ENCODE results near the gene AMOTL2. TPM values are rescaled to one million over a fixed set of nuclear protein-coding genes. Genes with fewer than 3 reads are reported as not detected.

The AMOTL2 gene
- total RNA-seq, 4 donors from 2014 or later, result 54.5 to 99.0 (median 59.1) TPM

- 1% methylated on average over 7 to 16 of the region's 37 CpGs for WGBS, 2 donors
- DNase-seq, result peak; percentile 21
- Histone ChIP-seq H3K27ac (peak overlapping the region; percentile 82 to 100 (median 92)), H3K27me3 (no peaks in the 10 kb centered on the region), H3K36me3 (peaks cover 56 to 92% (median 70%) of the 10 kb centered on the region in 3 donors), H3K4me3 (peak overlapping the region in 3 of 4 donors; percentile 24 to 58 (median 37)), H3K4me1 (peaks cover 40 to 100% (median 85%) of the 10 kb centered on the region in 3 donors), H3K9me3 (no peaks in the 10 kb centered on the region)
- intact Hi-C loops (cut with DNase I), result no loop called here
- peak in 1 of 4 donors; percentile 22 for TF ChIP-seq POLR2A (IDR thresholded peaks at IDR 0.05)
- TF ChIP-seq, protein P1, sequence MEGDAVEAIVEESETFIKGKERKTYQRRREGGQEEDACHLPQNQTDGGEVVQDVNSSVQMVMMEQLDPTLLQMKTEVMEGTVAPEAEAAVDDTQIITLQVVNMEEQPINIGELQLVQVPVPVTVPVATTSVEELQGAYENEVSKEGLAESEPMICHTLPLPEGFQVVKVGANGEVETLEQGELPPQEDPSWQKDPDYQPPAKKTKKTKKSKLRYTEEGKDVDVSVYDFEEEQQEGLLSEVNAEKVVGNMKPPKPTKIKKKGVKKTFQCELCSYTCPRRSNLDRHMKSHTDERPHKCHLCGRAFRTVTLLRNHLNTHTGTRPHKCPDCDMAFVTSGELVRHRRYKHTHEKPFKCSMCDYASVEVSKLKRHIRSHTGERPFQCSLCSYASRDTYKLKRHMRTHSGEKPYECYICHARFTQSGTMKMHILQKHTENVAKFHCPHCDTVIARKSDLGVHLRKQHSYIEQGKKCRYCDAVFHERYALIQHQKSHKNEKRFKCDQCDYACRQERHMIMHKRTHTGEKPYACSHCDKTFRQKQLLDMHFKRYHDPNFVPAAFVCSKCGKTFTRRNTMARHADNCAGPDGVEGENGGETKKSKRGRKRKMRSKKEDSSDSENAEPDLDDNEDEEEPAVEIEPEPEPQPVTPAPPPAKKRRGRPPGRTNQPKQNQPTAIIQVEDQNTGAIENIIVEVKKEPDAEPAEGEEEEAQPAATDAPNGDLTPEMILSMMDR (IDR thresholded peaks at IDR 0.05), result no peak
Measured at GRCh38 chr3:134364061-134364935, 9.9 kb downstream of the AMOTL2 start.

- Histone ChIP-seq H3K27me3 (no peaks in the 10 kb centered on the region), H3K27ac (peak overlapping the region; percentile 82 to 100 (median 92)), H3K4me3 (peak overlapping the region in 3 of 4 donors; percentile 24 to 58 (median 37)), H3K36me3 (peaks cover 60 to 92% (median 71%) of the 10 kb centered on the region in 3 donors), H3K9me3 (no peaks in the 10 kb centered on the region), H3K4me1 (peaks cover 42 to 100% (median 86%) of the 10 kb centered on the region in 3 donors)
- no peak for DNase-seq
- intact Hi-C loops (cut with DNase I), result no loop called here
- no peak for TF ChIP-seq POLR2A (IDR thresholded peaks at IDR 0.05)
- TF ChIP-seq, protein P1 (IDR thresholded peaks at IDR 0.05), result no peak
- 72 to 100% methylated on average over 1 to 2 of the region's 3 CpGs for WGBS, 2 donors
Measured at GRCh38 chr3:134363381-134363755, 10.9 kb downstream of the AMOTL2 start.

GRCh38 chr3:134362670-134363380 lies 11.4 kb downstream of the AMOTL2 start:
- Histone ChIP-seq H3K36me3 (peaks cover 58 to 92% (median 70%) of the 10 kb centered on the region in 3 donors), H3K9me3 (no peaks in the 10 kb centered on the region), H3K27ac (peak overlapping the region; percentile 82 to 100 (median 92)), H3K4me1 (peaks cover 45 to 100% (median 85%) of the 10 kb centered on the region in 3 donors), H3K4me3 (no peak overlapping the region), H3K27me3 (no peaks in the 10 kb centered on the region)
- intact Hi-C loops (cut with DNase I), result no loop called here
- DNase-seq, result no peak
- no peak for TF ChIP-seq POLR2A (IDR thresholded peaks at IDR 0.05)
- TF ChIP-seq, protein P1 (IDR thresholded peaks at IDR 0.05), result no peak
- WGBS, 2 donors, result 82 to 88% methylated on average over 5 of the region's 6 CpGs

DNA sequence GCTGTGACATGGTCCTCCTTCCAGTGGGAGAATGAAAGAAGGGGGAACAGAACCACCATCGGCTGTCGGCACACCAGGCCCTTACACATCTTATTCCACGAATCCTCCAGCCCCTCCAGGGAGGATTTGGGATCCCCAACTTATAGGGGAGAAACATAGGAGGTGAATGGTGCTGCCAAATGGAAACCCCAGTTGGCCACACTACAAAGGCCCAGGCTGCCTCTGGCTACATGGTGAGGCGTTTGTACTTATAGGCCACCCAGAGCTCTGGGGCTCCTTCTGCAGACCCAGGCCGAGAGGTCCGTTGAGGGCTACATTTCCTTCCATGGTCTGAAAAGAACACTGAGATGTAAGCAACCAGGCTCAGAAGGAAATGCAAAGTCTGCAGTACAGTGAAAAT lies 12.0 kb downstream of the AMOTL2 start:
- intact Hi-C loops (cut with DNase I), result no loop called here

More for the DNA sequence above, 12.0 kb downstream of the AMOTL2 start:
- Histone ChIP-seq H3K27me3 (no peaks in the 10 kb centered on the region), H3K36me3 (peaks cover 56 to 92% (median 67%) of the 10 kb centered on the region in 3 donors), H3K4me3 (no peak overlapping the region), H3K9me3 (no peaks in the 10 kb centered on the region), H3K27ac (peak overlapping the region; percentile 2 to 100 (median 92)), H3K4me1 (peaks cover 45 to 100% (median 85%) of the 10 kb centered on the region in 3 donors)
- no peak for DNase-seq
- 88% methylated on average over 5 to 6 of the region's 6 CpGs for WGBS, 2 donors
- TF ChIP-seq POLR2A (IDR thresholded peaks at IDR 0.05), result no peak
- TF ChIP-seq, protein P1 (IDR thresholded peaks at IDR 0.05), result no peak

Data from esophagus squamous epithelium (tissue), 5 donors.